HG03025 (cell line): ENCODE measurements around the gene TRIM64.
"Not testable (repeated sequence)": the region's sequence is repeated elsewhere in the genome, so short reads cannot be mapped to it uniquely, and the experiment has no call there.

Experiments used
- ATAC-seq: cut with Tn5 transposase; IDR thresholded peaks from one replicate; pipeline ENCODE4 v1.9.1; 2021; ENCODE audit warnings: mild to moderate bottlenecking, moderate library complexity; ENCODE audit not compliant: unreplicated experiment, low FRiP score

The TRIM64 gene, protein sequence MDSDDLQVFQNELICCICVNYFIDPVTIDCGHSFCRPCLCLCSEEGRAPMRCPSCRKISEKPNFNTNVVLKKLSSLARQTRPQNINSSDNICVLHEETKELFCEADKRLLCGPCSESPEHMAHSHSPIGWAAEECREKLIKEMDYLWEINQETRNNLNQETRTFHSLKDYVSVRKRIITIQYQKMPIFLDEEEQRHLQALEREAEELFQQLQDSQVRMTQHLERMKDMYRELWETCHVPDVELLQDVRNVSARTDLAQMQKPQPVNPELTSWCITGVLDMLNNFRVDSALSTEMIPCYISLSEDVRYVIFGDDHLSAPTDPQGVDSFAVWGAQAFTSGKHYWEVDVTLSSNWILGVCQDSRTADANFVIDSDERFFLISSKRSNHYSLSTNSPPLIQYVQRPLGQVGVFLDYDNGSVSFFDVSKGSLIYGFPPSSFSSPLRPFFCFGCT

GRCh38 chr11:89965737-89966136, at the start of gene TRIM64:
Gene TRIM64 (plus strand): TSS chr11:89966037. CDS start chr11:89968504, 2,467 bp downstream.
- ATAC-seq: not testable (repeated sequence)

DNA sequence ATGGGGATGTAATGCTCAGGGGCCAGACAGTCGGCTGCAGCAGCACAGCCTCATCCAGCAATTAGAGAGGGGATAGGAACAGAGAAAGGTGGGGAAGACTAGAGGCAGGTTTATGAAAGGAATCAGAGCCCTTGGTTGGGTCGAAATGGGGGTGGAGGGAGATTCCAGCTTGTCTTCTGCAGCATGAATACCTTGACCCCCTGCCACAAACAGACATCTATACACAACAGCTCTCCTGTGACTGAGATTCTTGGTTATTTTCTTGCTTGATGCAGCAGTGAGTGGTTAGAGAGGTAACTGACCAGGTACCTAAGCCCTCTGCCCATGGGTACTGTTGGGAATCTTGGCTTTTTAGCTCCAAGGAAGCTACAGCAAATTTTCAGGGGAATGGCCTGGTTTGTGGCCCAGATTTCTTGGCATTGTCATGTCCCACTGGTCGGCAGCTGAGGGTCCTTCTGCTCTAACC, 43.6 kb upstream of the TRIM64 start, which contains the start of gene TRIM49D1:
Gene TRIM49D1 (minus strand): TSS at position 51 of the 466 bp plus-strand sequence. CDS start 4,535 bp downstream, outside the sequence.
- ATAC-seq: no peak

GRCh38 chr11:89923764-89924163, 42.1 kb upstream of the TRIM64 start, which contains the start of gene TRIM49D2:
Gene TRIM49D2 (plus strand): TSS chr11:89924064. CDS start chr11:89926762, 2,698 bp downstream.
- ATAC-seq: not testable (repeated sequence)

DNA sequence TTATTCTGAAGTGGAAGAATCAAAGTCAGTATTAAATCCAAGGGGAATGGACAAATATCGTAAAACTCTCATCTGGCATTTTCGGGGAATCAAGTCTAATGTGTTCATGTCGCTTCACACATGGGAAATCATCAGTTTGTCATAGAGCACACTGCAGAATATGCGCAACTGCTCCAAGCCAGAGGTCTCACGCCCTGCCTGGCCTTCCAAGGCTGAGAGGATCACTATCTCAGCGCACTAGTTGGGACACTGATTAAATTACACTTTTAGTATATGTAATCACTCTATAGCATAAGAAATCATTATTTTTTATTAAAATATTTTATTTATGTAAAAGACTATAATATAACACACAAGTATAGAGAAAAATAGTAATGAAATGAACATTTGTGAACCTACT, 5.0 kb upstream of the TRIM64 start:
- ATAC-seq: not testable (repeated sequence)
